ENCODE results near the gene GNB4. TPM values are rescaled to one million over a fixed set of nuclear protein-coding genes. Genes with fewer than 3 reads are reported as not detected.

GNB4 gene
- total RNA-seq, 2 donors from 2014 or later: 11.9 to 13.8 TPM

DNA sequence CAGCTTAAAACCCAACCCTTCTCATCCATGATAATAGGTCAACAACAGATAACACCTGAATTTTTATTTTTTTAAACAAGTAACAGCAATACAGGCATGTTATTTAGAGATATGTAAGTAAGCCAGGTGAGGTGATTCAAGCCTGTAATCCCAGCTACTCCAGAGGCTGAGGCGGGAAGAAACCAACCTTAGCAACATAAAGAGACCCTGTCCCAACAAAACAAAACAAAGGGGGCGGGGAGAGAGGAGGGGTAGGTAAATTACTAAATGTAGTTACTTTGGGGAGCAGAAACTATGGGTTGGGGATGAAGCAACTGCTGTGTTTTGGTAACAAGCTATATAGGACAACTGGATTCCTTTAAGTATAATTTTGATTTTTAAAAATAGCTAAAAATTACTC, 47.0 kb downstream of the GNB4 start:
- WGBS, 2 experiments (ENCODE audit: insufficient coverage in 1 of 2, insufficient read length in 1 of 2): 92% methylated on average over 1 of the region's 2 CpGs; no CpG with 5 or more reads in 1 of the 2 experiments
- peak; percentile 51 for DNase-seq
- Mint-ChIP-seq H3K4me1 (peaks cover 2% of the 10 kb centered on the region), H3K27me3 (ENCODE audit: insufficient read depth) (no peaks in the 10 kb centered on the region), H3K4me3 (no peak overlapping the region), H3K9me3 (no peaks in the 10 kb centered on the region), H3K36me3 (ENCODE audit: low read depth) (peaks cover 5% of the 10 kb centered on the region), H3K27ac (no peak overlapping the region)
- TF ChIP-seq CTCF (conservative IDR thresholded peaks at IDR 0.05): no peak
- Histone ChIP-seq H3K9me3 (ENCODE audit: control insufficient read depth, low read length) (no peaks in the 10 kb centered on the region), H3K36me3 (ENCODE audit: control insufficient read depth, insufficient read depth, low read length) (peaks cover 38% of the 10 kb centered on the region), H3K9ac (ENCODE audit: extremely low read depth, low read length, poor library complexity, severe bottlenecking) (no peak overlapping the region), H3K27ac (ENCODE audit: low read depth, low read length) (no peak overlapping the region), H3K27me3 (ENCODE audit: control insufficient read depth, insufficient read depth, low read length, poor library complexity, severe bottlenecking) (no peaks in the 10 kb centered on the region), H3K4me1 (ENCODE audit: control insufficient read depth, insufficient read depth, low read length) (no peaks in the 10 kb centered on the region), H3K4me3 (ENCODE audit: low read length) (no peak overlapping the region)

GRCh38 chr3:179402963-179403362, 48.3 kb downstream of the GNB4 start:
- Histone ChIP-seq H3K27ac (ENCODE audit: low read depth, low read length) (no peak overlapping the region), H3K36me3 (ENCODE audit: control insufficient read depth, insufficient read depth, low read length) (peaks cover 38% of the 10 kb centered on the region), H3K27me3 (ENCODE audit: control insufficient read depth, insufficient read depth, low read length, poor library complexity, severe bottlenecking) (no peaks in the 10 kb centered on the region), H3K4me1 (ENCODE audit: control insufficient read depth, insufficient read depth, low read length) (no peaks in the 10 kb centered on the region), H3K9ac (ENCODE audit: extremely low read depth, low read length, poor library complexity, severe bottlenecking) (no peak overlapping the region), H3K9me3 (ENCODE audit: control insufficient read depth, low read length) (no peaks in the 10 kb centered on the region), H3K4me3 (ENCODE audit: low read length) (no peak overlapping the region)
- no peak overlapping the region for H3K4me3 Mint-ChIP-seq
- no peak for TF ChIP-seq CTCF (conservative IDR thresholded peaks at IDR 0.05)
- WGBS, 2 experiments (ENCODE audit: insufficient coverage in 1 of 2, insufficient read length in 1 of 2): 79 to 86% methylated on average over 1 to 5 of the region's 5 CpGs
- H3K27ac Mint-ChIP-seq: peak overlapping the region; percentile 72
- peaks cover 2% of the 10 kb centered on the region for H3K4me1 Mint-ChIP-seq
- H3K27me3 Mint-ChIP-seq (ENCODE audit: insufficient read depth): no peaks in the 10 kb centered on the region
- no peak for DNase-seq
- no peaks in the 10 kb centered on the region for H3K9me3 Mint-ChIP-seq
- H3K36me3 Mint-ChIP-seq (ENCODE audit: low read depth): peaks cover 5% of the 10 kb centered on the region

GRCh38 chr3:179401561-179401960, 49.7 kb downstream of the GNB4 start:
- no peak for TF ChIP-seq CTCF (conservative IDR thresholded peaks at IDR 0.05)

More at GRCh38 chr3:179401561-179401960, 49.7 kb downstream of the GNB4 start:
- Histone ChIP-seq H3K9ac (ENCODE audit: extremely low read depth, low read length, poor library complexity, severe bottlenecking) (no peak overlapping the region), H3K36me3 (ENCODE audit: control insufficient read depth, insufficient read depth, low read length) (peaks cover 38% of the 10 kb centered on the region), H3K9me3 (ENCODE audit: control insufficient read depth, low read length) (no peaks in the 10 kb centered on the region), H3K27me3 (ENCODE audit: control insufficient read depth, insufficient read depth, low read length, poor library complexity, severe bottlenecking) (no peaks in the 10 kb centered on the region), H3K4me3 (ENCODE audit: low read length) (no peak overlapping the region), H3K4me1 (ENCODE audit: control insufficient read depth, insufficient read depth, low read length) (no peaks in the 10 kb centered on the region), H3K27ac (ENCODE audit: low read depth, low read length) (no peak overlapping the region)
- Mint-ChIP-seq H3K9me3 (no peaks in the 10 kb centered on the region), H3K4me3 (no peak overlapping the region), H3K36me3 (ENCODE audit: low read depth) (peaks cover 11% of the 10 kb centered on the region), H3K4me1 (peaks cover 2% of the 10 kb centered on the region), H3K27me3 (ENCODE audit: insufficient read depth) (no peaks in the 10 kb centered on the region), H3K27ac (no peak overlapping the region)
- no peak for DNase-seq
- 60 to 84% methylated on average over 2 to 3 of the region's 3 CpGs for WGBS, 2 experiments (ENCODE audit: insufficient coverage in 1 of 2, insufficient read length in 1 of 2)
